Stimulated activated CD4-positive, alpha-beta T cell treated with anti-CD3 and anti-CD28 coated beads, TNF-alpha, amount 100 ng/mL, for 1 hour (primary cell): Measurements from ENCODE around the gene DIAPH1.

Experiments
- DNase-seq, 3 donors: peaks; one replicate each; pipeline ENCODE4 v3.0.0-alpha.2; 2020; ENCODE audit warnings: low read depth in 3 of 3, low spot score in 1 of 3

The DIAPH1 gene

GRCh38 chr5:141522301-141522700, 96.5 kb downstream of the DIAPH1 start:
- no peak for DNase-seq

DNA sequence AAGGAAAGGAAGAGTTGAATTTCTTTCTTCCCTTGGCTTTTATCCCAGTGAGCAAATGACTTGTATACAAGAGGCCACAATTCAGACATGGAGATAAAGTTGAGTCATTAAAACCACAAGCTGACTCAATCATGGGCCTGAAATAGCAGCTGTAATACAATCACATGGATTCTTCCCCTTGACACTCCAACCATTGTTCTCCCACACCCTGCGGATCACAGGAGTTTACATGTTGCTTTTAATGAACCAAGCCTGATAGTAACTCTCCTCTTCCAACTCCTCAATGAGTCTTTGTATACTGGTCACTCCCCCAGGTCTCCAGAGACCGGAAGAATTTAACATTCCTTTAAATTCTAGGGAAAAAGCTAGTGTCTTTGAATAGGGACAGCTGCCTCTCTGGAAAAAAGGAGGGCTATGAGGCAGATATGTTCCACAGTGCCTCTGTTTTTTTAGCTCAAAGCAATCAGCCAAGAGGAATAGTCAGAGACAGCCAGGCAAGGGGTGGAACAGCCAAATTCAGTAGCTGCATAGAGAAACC, 97.5 kb downstream of the DIAPH1 start:
- no peak for DNase-seq

- DNase-seq: no peak
Observed at GRCh38 chr5:141519605-141520565, 98.9 kb downstream of the DIAPH1 start.

DNA sequence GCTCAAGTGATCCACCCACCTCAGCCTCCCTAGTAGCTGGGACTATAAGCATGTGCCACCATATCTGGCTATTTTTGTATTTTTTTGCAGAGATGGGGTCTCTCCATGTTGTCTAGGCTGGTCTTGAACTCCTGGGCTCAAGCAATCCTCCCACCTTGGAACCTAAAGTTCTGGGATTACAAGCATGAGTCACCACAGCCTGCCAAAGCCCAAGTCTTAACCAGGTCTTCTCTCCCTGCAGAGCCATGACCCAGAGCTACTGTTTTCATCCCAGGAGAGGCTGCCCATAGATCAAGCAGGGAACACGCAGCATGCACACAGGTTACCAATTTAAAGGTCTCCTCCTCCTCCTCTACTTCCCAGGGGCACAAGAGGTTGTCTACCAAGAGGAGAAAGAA, 100.2 kb downstream of the DIAPH1 start:
- no peak for DNase-seq

DNA sequence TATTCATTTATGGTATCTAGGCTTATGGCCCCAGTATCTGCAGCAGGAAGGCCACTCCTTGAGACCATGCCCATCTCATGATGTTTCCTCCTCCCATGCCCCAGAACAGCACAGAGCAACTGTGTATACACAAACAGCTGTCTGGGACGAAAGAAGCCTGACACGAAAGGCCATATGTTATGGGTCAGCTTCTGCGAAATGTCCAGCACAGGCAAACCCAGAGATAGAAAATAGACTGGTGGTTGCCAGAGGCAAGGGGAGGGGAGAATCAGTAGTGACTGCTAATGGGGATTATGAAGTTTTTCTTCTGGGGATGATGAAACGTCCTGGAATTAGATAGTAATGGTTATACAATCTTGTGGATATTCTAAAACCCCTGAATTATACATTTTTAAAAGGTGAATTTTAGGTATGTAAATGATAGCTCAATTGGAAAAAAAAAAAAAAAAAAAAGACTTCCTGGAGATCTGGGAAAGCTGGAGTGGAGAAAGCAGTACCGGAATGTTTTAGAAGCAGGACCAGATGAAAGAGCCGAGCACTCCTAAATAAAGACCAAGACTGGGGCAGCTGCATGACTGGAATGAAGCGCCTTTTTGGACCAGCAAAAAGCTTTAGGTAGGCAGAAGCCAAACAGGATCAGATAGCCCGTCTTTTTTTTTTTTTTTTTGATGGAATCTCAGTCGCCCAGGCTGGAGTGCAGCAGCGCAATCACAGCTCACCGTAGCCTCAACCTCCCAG, 100.8 kb downstream of the DIAPH1 start:
- DNase-seq: no peak

DNA sequence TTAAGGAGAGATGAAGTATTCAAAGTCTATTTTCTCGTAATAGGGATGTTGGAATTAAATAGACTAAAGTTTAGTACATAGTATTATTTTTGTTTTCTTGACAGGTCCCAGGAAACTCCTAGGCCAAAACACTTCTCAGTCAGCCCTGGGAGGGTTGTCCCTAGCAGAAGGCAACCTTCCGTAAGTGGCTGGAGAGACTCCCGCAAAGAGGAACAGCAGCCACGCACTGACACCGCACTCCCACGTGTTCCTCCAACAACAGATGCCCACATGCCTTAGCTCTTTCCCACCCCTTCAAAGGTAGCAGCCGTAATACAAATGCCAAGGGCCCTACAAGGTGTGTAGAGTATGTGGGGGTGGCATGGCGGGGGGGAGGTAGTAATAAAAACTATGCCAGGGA, 101.5 kb downstream of the DIAPH1 start:
- DNase-seq: no peak

GRCh38 chr5:141516672-141517025, 102.2 kb downstream of the DIAPH1 start:
- no peak for DNase-seq

DNA sequence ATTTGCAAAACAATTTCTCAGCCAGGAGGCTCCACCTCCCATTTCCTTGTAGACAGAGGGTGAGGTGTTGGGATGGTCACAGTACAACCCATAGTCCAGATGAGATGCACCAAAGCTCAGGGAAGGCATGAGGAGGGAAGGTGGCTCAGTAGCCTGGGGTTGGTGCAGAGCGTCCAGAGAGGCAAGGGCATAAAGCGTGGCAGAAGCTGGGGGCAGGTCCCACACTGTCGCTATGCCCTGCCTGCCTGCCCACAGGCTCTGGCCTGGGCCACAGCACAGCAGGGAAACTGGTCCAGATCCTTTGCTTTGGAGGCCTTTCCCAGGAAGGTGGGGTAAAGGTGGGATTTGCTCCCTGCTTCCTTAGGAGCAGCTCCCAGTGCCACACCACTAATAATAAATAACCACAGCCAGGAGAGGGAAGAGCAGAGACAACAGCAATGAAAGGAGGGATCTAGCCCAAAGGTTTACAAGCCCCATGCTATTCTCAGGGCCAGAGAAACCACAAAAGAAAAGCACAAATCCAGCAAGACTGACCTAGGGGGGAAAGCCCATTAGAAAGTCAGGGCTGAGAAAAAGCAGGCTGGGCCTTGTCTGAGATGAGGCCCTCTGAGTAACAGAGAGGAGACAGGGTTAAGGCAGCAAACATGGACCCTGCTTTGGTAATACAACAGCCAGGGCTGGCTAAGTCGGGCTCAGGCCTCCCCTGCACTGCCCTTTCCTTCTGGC, 102.7 kb downstream of the DIAPH1 start:
- no peak for DNase-seq

DNA sequence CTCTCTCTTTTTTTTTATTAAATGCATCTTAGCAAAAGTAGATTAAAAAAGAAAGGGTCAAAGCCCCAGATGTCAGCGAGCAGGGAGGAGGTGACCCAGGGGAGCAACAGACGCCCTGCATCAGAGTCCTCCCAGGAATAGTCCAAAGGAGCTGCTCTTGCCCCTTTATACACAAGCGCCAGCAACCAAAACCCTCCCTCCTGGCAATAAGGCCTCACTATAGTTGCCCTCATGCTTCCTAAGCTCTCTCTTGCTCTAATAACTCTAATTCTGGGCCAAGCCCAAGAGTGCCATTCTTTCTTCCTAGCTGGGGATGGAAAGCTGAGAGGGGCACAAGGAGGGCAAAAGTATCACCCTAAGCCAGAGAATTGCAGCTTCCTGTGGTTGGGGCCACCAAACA, 103.7 kb downstream of the DIAPH1 start:
- DNase-seq: no peak

DNA sequence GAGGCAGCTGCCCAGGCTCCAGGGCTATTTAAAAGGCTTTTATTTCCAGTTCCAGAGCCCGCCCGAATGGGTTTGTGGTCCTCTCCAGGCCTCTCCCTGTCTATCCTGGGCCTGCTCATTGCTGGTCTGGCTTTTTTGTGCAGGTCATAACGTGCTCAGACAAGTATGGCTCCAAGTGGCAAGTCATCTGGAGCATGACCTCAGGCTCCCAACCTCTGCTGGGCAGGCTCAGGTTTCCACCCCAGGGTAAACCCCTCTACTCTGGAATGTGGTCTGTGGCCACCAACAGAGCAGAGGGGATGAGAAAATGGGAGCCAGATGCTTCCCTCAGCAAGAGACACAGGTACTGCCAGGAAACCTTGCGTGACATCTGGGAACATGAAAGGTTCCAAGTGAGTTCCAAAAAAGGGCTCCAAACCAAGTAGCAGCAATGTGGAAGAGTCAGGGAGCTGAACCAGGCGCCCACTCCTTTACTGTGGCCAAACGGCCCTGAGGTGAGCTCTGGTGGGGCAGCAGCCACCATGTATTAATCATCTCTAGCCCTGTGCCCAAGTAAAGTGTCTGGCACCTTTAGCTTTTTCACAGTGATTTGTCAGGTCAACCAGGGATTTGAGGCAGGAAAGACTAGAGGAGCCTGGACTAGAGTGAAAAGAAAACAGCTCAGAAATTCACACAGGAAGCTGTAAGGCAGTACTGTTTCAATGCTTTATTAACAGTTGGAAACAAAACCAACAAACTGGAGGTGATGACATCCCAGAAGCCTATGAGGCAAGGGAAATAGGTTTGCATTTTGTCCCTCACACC, 104.3 kb downstream of the DIAPH1 start:
- DNase-seq: no peak

- DNase-seq: peak in 1 of 3 donors; percentile 56
Observed at GRCh38 chr5:141513627-141514329, 105.0 kb downstream of the DIAPH1 start.

- peak in 1 of 3 donors; percentile 29 for DNase-seq
Observed at GRCh38 chr5:141512911-141513626, 105.7 kb downstream of the DIAPH1 start.

- peak; percentile 67 to 82 (median 67) for DNase-seq
Observed at GRCh38 chr5:141512390-141512910, 106.3 kb downstream of the DIAPH1 start.

GRCh38 chr5:141511771-141512325, 107.0 kb downstream of the DIAPH1 start:
- no peak for DNase-seq

DNA sequence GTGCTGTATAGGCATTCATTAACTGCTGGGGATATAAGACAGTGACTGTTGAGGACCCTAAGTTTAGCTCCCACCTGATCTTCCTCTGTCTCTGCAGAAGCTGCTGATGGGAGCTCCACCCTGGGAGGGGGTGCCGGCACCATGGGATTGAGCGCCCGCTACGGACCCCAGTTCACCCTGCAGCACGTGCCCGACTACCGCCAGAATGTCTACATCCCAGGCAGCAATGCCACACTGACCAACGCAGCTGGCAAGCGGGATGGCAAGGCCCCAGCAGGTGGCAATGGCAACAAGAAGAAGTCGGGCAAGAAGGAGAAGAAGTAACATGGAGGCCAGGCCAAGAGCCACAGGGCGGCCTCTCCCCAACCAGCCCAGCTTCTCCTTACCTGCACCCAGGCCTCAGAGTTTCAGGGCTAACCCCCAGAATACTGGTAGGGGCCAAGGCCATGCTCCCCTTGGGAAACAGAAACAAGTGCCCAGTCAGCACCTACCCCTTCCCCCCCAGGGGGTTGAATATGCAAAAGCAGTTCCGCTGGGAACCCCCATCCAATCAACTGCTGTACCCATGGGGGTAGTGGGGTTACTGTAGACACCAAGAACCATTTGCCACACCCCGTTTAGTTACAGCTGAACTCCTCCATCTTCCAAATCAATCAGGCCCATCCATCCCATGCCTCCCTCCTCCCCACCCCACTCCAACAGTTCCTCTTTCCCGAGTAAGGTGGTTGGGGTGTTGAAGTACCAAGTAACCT, 107.8 kb downstream of the DIAPH1 start:
- no peak for DNase-seq

- DNase-seq: no peak
Observed at GRCh38 chr5:141510160-141510559, 108.6 kb downstream of the DIAPH1 start.

GRCh38 chr5:141508798-141509611, 109.8 kb downstream of the DIAPH1 start:
- no peak for DNase-seq
